CD4-positive, alpha-beta T cell treated with Interleukin-4 for 1 hour (primary cell): ENCODE results near the gene TOP3B.

Experiments
- DNase-seq, 2 donors: peaks; one replicate each; pipeline ENCODE4 v3.0.0-alpha.2; 2020 to 2022

The TOP3B gene

DNA sequence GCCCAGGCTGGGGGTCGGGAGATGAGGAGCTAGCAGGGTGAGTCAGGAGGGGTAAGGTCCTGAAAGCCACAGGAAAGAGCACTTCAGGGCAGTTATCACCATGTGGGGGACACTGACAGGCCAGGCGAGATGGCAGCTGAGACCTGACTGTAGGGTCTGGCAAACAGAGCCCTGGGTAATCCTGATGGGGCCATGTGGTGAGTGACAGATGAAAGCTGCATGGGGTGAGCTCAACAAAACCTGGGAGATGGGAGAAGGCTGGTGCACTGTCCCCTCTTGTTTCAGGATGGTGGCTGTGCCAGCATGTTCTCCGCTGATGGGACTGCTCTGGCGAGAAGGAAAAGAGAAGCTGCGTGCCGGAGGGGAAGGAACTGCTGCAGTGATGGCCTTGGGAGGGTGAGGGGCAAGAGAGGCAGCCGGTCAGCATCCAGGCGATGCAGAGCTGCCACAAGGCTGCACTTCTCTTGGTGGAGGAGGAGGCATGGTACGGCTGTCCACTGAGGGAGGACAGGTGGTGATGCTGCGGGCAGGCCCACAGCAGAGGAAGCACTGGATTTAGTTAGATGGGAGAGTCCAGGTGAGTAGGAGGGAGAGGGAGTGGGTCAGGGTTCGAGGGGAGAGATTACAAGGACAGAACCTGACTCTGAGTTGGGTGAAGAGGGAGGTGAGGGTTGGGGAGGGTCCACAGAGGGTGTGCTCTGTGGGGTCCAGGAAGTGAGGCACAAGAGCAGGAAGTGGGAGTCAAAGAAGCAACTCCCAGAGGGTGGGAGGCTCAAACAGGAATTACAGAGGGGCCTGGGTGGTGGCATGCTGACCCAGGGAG, 3.8 kb downstream of the TOP3B start:
- no peak for DNase-seq

DNA sequence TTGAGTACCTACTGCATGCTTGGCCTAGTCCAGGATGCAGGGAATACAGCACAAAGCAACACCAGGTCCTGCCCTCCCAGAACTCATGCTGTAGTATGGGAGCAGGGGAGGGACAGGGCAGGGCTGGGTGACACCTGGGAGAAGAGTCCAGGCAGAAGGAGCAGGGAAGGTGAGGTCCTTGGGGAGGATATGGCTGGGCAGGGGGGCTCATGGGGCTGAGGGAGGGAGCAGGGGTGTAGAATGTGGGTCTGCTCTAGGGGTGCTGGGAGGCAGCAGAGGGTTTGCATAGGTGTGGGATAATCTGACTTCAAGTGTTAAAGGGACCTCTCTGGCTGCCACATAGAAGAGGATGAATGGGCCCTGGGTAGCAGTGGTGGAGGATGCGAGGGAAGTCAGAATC, 4.8 kb downstream of the TOP3B start:
- DNase-seq, result no peak

- no peak for DNase-seq
Observed at GRCh38 chr22:21975854-21976345, 6.7 kb downstream of the TOP3B start.

GRCh38 chr22:21975273-21975672, 7.3 kb downstream of the TOP3B start:
- DNase-seq, result no peak

DNA sequence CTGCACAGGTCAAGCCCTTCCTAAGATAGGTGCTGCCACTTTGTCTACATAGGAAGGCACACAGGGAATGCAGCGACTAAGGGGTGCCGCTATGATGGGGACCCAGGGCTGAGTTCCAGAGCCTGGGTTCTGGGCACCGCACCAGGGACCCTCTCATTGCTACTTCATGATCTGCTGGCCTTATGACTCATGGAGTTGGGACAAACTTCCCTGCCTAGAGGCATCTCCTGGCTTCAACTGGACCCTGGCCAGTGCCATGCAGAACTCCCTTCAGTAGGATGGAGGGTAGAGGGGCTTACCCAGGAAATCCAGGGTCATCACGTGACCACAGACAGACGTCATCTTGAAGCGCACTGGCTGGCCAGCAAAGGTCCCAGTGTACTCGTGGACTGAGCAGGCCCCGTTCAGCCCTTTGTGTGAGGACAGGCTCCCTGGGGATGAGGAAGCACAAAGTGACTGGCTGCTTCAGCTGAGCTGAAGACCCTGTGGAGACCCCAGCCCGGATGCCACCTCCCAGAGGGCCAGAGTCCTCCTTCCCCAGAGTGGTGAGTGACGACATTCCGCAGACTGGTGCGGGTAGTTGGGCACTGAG, 8.4 kb downstream of the TOP3B start:
- DNase-seq, result no peak

GRCh38 chr22:21972806-21973205, 9.8 kb downstream of the TOP3B start:
- DNase-seq, result no peak

- peak; percentile 47 to 49 for DNase-seq
Observed at GRCh38 chr22:21972293-21972779, 10.3 kb downstream of the TOP3B start.

GRCh38 chr22:21971858-21972275, 10.7 kb downstream of the TOP3B start:
- no peak for DNase-seq

- DNase-seq, result no peak
Observed at GRCh38 chr22:21970800-21971617, 11.6 kb downstream of the TOP3B start.

- DNase-seq, result no peak
Observed at GRCh38 chr22:21970037-21970799, 12.4 kb downstream of the TOP3B start.

- DNase-seq, result no peak
Observed at GRCh38 chr22:21968452-21969129, 14.0 kb downstream of the TOP3B start.

DNA sequence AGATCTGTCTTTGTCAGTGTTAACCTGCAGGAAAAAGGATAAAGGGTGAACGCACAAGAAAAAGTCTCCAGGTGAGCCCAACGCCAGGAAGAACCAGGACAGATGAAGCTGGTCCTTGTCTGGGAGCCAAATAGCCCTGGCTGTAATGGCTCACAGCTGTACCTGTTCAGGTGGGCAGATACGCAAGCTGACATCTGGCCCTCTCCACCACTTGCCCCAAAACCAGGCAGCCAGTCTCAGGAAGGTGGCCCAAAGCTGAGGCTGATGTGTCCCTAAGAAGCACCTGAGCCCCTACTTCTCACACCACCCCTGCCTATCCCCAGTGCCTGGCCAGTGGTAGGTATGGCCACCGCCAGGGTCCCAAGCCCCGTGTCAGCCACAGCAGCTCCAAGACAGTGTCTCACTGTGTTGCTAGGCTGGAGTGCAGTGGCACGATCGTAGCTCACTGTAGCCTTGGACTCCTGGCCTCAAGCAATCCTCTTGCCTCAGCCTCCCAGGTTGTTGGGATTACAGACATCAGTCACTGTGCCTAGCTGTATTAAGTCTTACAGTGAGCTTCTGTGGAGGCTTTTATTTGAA, 14.8 kb downstream of the TOP3B start:
- no peak for DNase-seq

GRCh38 chr22:21966643-21967516, 15.7 kb downstream of the TOP3B start:
- DNase-seq, result no peak

DNA sequence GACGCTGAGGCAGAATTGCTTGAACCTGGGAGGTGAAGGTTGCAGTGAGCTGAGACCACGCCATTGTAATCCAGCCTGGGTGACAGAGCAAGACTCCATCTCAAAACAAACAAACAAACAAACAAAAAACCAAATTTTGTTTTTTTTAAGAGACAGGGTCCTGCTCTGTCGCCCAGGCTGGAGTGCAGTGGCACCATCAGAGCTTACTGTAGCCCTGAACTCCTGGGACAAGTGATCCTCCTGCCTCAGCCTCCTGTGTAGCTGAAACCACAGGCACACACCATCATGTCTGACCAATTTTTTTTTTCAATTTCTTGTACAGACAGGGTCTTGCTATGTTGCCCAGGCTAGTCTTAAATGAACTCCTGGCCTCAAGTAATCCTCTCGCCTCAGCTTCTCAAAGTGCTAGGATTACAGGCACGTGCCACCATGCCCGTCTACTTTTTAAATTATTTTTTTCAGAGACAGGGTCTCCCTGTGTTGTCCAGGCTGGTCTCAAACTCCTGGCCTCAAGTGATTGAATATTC, 16.8 kb downstream of the TOP3B start:
- no peak for DNase-seq

DNA sequence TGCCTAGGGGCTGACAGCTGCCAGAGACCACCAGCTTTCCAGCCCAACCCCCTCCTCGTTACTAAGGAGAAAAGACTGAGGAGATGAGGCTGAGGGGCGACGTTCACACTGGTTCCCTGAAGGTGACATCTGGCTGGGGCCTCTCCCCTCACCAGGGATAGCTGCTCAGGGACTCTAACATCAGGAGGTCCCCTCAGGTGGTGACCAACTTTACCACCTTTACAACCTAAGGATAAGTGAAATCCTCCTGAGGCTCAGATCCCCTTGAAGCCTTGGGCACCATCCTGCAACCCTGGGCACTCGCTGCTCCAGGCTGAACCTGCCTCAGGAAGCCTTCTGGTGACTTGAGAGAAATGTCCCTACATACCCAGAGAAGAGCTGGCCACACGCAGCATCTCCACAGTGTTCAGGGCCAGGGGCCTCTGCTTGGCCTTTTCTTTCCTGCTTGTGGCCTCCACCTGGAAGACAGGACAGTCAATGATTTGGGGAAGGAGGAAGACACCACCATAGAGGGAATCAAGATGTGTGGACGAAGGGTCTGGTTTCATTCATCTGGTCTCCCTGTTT, 17.6 kb downstream of the TOP3B start:
- no peak for DNase-seq

DNA sequence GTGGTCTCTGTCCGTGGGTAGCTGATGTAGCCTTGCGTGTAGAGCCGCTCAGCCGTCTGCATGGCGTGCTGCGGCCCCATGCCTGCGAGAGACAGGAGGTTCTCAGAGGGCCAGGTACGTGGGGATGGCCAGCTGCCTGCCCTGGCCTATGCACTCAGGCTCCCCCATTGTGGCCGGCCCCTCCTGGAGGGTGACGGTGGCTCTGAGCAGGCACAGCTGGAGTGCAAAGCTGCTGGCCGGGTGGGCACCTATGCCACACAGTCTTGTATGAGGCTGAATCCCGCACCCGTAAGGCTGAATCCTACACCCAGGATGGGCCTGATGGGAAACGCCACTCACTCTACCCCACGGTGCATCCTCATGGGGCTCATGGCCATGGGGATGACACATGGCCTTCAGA, 18.4 kb downstream of the TOP3B start:
- no peak for DNase-seq

DNA sequence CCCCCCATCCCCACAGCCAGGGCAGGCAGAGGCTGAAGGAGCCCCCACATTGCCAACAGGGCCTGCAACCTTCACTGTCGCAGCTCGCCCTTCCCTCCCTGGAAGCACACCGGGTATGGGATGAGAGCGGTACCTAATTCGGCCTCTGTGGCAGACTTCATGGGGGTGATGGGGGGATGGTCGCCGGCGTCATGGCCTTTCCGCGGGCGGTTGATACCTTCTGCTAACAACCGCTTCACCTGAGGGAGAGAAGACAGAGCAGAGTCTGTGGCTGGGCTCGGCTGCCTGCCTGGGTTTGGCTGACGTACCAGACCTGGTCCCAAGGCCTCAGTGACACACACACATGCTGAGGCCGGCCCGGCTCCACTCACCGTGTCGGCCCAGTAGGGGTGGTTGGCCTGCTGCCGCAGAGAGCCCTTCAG, 18.8 kb downstream of the TOP3B start:
- DNase-seq, result no peak

GRCh38 chr22:21963286-21963685, 19.3 kb downstream of the TOP3B start:
- DNase-seq, result no peak

DNA sequence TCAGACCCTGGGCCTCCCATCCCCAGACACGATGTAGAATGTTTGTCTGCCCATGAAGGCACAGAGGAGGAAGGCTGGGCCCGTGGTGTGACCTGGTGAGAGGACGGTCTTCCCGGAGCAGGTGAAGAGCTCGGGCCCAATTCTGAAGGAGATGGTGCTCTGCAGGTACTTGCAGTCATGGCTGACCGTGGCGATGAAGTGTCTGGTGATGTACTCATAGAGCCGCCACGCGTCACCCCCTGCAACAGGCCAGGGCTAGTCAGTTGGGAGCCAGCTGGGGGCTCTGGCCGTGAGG, 20.0 kb downstream of the TOP3B start:
- no peak for DNase-seq
